Panc1 (cell line): Measurements from ENCODE around the gene SNRPD3. TPM values are rescaled to one million over a fixed set of nuclear protein-coding genes. Genes with fewer than 3 reads are reported as not detected.

Experiments
- ATAC-seq: fragments of 200-7000 bp; cut with Tn5 transposase; 2 replicates; pipeline ENCODE4 v1.9.1; 2020; ENCODE audit warnings: mild to moderate bottlenecking, moderate library complexity
- BruUV-seq: library from RNA; stranded (reverse); fragments of 400-500 nt; replicated peaks from 2 replicates; lab custom pipeline; 2021; lab: Mats Ljungman, UMichigan
- CTCF ChIA-PET: fragments of 300-600 bp; sonication (Branson Sonifier 250); formaldehyde crosslinking; loops from one replicate; lab custom pipeline; 2022; ENCODE audit warnings: antibody characterized with exemption; lab: Charles Lee
- POLR2A ChIA-PET: fragments of 300-600 bp; sonication (Branson Sonifier 250); formaldehyde crosslinking; loops from one replicate; lab custom pipeline; 2022; ENCODE audit warnings: antibody characterized with exemption; lab: Charles Lee
- DNase-seq: peaks from one replicate; pipeline ENCODE4 v3.0.0-alpha.2; 2010; ENCODE audit warnings: low read depth, low spot score
- H3K27ac ChIP-seq: 2 replicates; pipeline ENCODE4 v1.5.1; 2011; ENCODE audit warnings: mild to moderate bottlenecking, low read length, inconsistent platforms
- H3K27me3 ChIP-seq: fragments of 200-500 bp; sonication (Bioruptor generic); 2 replicates; pipeline ENCODE4 v1.6.0; 2014; ENCODE audit warnings: low read length, inconsistent platforms; ENCODE audit not compliant: control insufficient read depth, insufficient read depth
- H3K36me3 ChIP-seq: fragments of 200-500 bp; sonication (Bioruptor generic); 2 replicates; pipeline ENCODE4 v1.5.1; 2014; ENCODE audit warnings: inconsistent platforms, mild to moderate bottlenecking, low read length, moderate library complexity; ENCODE audit not compliant: control insufficient read depth, insufficient read depth
- H3K4me1 ChIP-seq: 2 replicates; pipeline ENCODE4 v1.5.1; 2011; ENCODE audit warnings: inconsistent platforms, mild to moderate bottlenecking, low read length, moderate library complexity; ENCODE audit not compliant: control insufficient read depth, insufficient read depth
- H3K4me3 ChIP-seq, 2 experiments: 2 replicates each; pipeline ENCODE4 v1.5.1; 2011 to 2012; ENCODE audit warnings: low read depth in 2 of 2, low read length in 2 of 2, mild to moderate bottlenecking in 2 of 2, inconsistent platforms in 1 of 2, moderate library complexity in 1 of 2
- H3K9me3 ChIP-seq: fragments of 200-500 bp; sonication (Bioruptor generic); 2 replicates; pipeline ENCODE4 v1.5.1; 2014; ENCODE audit warnings: low read depth, mild to moderate bottlenecking, inconsistent platforms, low read length, moderate library complexity; ENCODE audit not compliant: control insufficient read depth, insufficient read depth
- POLR2AphosphoS5 ChIP-seq: IDR thresholded peaks from 2 replicates; pipeline ENCODE4 v1.6.1; 2012; ENCODE audit warnings: mild to moderate bottlenecking, low read depth, low read length, moderate library complexity
- SIN3A ChIP-seq: IDR thresholded peaks from 2 replicates; pipeline ENCODE4 v1.6.1; 2012; ENCODE audit warnings: low read depth, mild to moderate bottlenecking, low read length, moderate library complexity, borderline replicate concordance; ENCODE audit not compliant: insufficient read depth
- TCF7L2 ChIP-seq: IDR thresholded peaks from 2 replicates; pipeline ENCODE4 v1.6.1; 2011; ENCODE audit warnings: mild to moderate bottlenecking, low read depth, low read length, inconsistent platforms
- in situ Hi-C: cut with HindIII; loops from 2 replicates; pipeline ENCODE4 v1.10.0; 2016; ENCODE audit warnings: low sequenced_read_pairs, low pct_unique_long_range_greater_than_20kb
- intact Hi-C: fragments of 100-400 bp; cut with micrococcal nuclease; formaldehyde crosslinking; loops from one replicate; pipeline ENCODE4 v1.10.0; 2022; ENCODE audit not compliant: unreplicated experiment
- total RNA-seq: library from RNA; stranded (reverse); gene quantifications from one replicate; pipeline ENCODE4 v1.2.1, GENCODE V29; 2021; ENCODE audit not compliant: unreplicated experiment
- TF ChIP-seq, protein P1 (sequence below): fragments of 450-650 bp; IDR thresholded peaks from 2 replicates; pipeline ENCODE4 v1.5.1; 2017; ENCODE audit warnings: mild to moderate bottlenecking
- TF ChIP-seq, protein P2 (sequence below), 2 experiments: IDR thresholded peaks; 2 replicates each; pipeline ENCODE4 v1.6.1; 2011 to 2012; ENCODE audit warnings: low read depth in 2 of 2, control low read depth in 1 of 2, low read length in 1 of 2, mild to moderate bottlenecking in 1 of 2, moderate library complexity in 1 of 2; ENCODE audit not compliant: insufficient read depth in 1 of 2

The SNRPD3 gene
- total RNA-seq, 1 experiment from 2014 or later = 89.4 TPM

DNA sequence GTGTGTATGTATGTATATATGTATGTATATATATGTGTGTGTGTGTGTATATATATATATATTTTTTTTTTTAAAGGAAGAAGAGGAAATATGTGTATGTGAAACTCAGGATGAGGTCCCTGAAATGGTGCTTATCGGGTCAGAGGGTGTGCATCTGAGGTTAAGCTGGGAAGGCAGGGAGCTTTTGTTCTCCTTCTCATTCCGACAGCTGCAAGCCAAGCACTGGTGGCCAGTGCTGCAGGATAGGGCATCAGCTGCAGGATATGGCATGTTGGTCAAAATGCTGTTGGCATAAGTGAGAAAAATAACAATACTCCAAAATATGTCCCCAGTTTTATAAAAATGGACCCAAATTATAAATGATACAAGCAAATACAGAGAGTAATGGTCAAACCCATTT lies 7.4 kb downstream of the SNRPD3 start:
- no peak for ATAC-seq
- H3K36me3 ChIP-seq = peaks cover 9% of the 10 kb centered on the region
- H3K4me3 ChIP-seq = no peak overlapping the region
- in situ Hi-C loops (no loop called here), intact Hi-C loops (no loop called here)
- ChIA-PET POLR2A (no interaction called here), CTCF (no interaction called here)
- BruUV-seq = no TSS peak
- no peaks in the 10 kb centered on the region for H3K9me3 ChIP-seq
- no peaks in the 10 kb centered on the region for H3K27me3 ChIP-seq
- H3K4me1 ChIP-seq = no peaks in the 10 kb centered on the region
- no peak for DNase-seq
- no peak overlapping the region for H3K27ac ChIP-seq
- TF ChIP-seq, protein P1, sequence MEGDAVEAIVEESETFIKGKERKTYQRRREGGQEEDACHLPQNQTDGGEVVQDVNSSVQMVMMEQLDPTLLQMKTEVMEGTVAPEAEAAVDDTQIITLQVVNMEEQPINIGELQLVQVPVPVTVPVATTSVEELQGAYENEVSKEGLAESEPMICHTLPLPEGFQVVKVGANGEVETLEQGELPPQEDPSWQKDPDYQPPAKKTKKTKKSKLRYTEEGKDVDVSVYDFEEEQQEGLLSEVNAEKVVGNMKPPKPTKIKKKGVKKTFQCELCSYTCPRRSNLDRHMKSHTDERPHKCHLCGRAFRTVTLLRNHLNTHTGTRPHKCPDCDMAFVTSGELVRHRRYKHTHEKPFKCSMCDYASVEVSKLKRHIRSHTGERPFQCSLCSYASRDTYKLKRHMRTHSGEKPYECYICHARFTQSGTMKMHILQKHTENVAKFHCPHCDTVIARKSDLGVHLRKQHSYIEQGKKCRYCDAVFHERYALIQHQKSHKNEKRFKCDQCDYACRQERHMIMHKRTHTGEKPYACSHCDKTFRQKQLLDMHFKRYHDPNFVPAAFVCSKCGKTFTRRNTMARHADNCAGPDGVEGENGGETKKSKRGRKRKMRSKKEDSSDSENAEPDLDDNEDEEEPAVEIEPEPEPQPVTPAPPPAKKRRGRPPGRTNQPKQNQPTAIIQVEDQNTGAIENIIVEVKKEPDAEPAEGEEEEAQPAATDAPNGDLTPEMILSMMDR = no peak
- no peak for TF ChIP-seq SIN3A
- TF ChIP-seq POLR2AphosphoS5 = no peak
- no peak for TF ChIP-seq TCF7L2
- TF ChIP-seq, protein P2, sequence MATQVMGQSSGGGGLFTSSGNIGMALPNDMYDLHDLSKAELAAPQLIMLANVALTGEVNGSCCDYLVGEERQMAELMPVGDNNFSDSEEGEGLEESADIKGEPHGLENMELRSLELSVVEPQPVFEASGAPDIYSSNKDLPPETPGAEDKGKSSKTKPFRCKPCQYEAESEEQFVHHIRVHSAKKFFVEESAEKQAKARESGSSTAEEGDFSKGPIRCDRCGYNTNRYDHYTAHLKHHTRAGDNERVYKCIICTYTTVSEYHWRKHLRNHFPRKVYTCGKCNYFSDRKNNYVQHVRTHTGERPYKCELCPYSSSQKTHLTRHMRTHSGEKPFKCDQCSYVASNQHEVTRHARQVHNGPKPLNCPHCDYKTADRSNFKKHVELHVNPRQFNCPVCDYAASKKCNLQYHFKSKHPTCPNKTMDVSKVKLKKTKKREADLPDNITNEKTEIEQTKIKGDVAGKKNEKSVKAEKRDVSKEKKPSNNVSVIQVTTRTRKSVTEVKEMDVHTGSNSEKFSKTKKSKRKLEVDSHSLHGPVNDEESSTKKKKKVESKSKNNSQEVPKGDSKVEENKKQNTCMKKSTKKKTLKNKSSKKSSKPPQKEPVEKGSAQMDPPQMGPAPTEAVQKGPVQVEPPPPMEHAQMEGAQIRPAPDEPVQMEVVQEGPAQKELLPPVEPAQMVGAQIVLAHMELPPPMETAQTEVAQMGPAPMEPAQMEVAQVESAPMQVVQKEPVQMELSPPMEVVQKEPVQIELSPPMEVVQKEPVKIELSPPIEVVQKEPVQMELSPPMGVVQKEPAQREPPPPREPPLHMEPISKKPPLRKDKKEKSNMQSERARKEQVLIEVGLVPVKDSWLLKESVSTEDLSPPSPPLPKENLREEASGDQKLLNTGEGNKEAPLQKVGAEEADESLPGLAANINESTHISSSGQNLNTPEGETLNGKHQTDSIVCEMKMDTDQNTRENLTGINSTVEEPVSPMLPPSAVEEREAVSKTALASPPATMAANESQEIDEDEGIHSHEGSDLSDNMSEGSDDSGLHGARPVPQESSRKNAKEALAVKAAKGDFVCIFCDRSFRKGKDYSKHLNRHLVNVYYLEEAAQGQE (IDR thresholded peaks at IDR 0.05; ENCODE audit: insufficient read depth in 1 of 2, low read depth in 2 of 2, low read length in 1 of 2) = no peak

- H3K27me3 ChIP-seq = no peaks in the 10 kb centered on the region
- TF ChIP-seq SIN3A (no peak), POLR2AphosphoS5 (no peak), TCF7L2 (no peak)
- TF ChIP-seq, protein P1 = no peak
- TF ChIP-seq, protein P2 (IDR thresholded peaks at IDR 0.05; ENCODE audit: insufficient read depth in 1 of 2, low read depth in 2 of 2, low read length in 1 of 2) = no peak
- ChIA-PET POLR2A (interaction anchor here (0.6 to 0.7 kb wide), 2 partner anchors 9 to 111 kb away, joined by 9 to 14 read pairs; no protein-coding TSS in a partner anchor), CTCF (no interaction called here)
- intact Hi-C loops (no loop called here), in situ Hi-C loops (no loop called here)
- no peaks in the 10 kb centered on the region for H3K4me1 ChIP-seq
- no peak overlapping the region for H3K27ac ChIP-seq
- H3K9me3 ChIP-seq = no peaks in the 10 kb centered on the region
- DNase-seq (no peak), ATAC-seq (0 out of 2 replicates have a peak, but pooled peaks have one; percentile 53)
- peaks cover 8% of the 10 kb centered on the region for H3K36me3 ChIP-seq
- H3K4me3 ChIP-seq = no peak overlapping the region
- BruUV-seq = no TSS peak
Measured at GRCh38 chr22:24564376-24565058, 8.7 kb downstream of the SNRPD3 start.
